Activated CD4-positive, alpha-beta T cell treated with anti-CD3 and anti-CD28 coated beads, Interleukin-2, amount 10 ng/mL, durations not matched to agents 24 days and 14 days (primary cell): ENCODE data around the gene ARHGEF28. TPM values are rescaled to one million over a fixed set of nuclear protein-coding genes. Genes with fewer than 3 reads are reported as not detected.
A peak's percentile ranks its signal among the peaks of the same experiment; 100 is the strongest.

ENCODE experiments used
- DNase-seq: peaks from one replicate; pipeline ENCODE4 v3.0.0; 2022
- H3K27ac Mint-ChIP-seq: one replicate; pipeline ENCODE4 v1.8.0; 2022; ENCODE audit warnings: mild to moderate bottlenecking, mixed read lengths
- H3K27me3 Mint-ChIP-seq: one replicate; pipeline ENCODE4 v1.8.0; 2022; ENCODE audit warnings: mixed read lengths
- H3K36me3 Mint-ChIP-seq: one replicate; pipeline ENCODE4 v1.8.0; 2022; ENCODE audit warnings: low read depth, mild to moderate bottlenecking, mixed read lengths
- H3K4me1 Mint-ChIP-seq: one replicate; pipeline ENCODE4 v1.8.0; 2021; ENCODE audit warnings: mixed read lengths
- H3K4me3 Mint-ChIP-seq: one replicate; pipeline ENCODE4 v1.8.0; 2022; ENCODE audit warnings: mild to moderate bottlenecking, moderate library complexity, mixed read lengths
- H3K9me3 Mint-ChIP-seq: one replicate; pipeline ENCODE4 v1.8.0; 2021; ENCODE audit warnings: mixed read lengths
- intact Hi-C: fragments of 100-400 bp; cut with micrococcal nuclease; formaldehyde crosslinking; loops from one replicate; pipeline ENCODE4 v1.15.1; 2023
- total RNA-seq: library from RNA; stranded (reverse); gene quantifications from 2 replicates; pipeline ENCODE4 v1.2.3, GENCODE V29; 2022

Gene ARHGEF28
- total RNA-seq, 1 donor from 2014 or later = 0.14 TPM

DNA sequence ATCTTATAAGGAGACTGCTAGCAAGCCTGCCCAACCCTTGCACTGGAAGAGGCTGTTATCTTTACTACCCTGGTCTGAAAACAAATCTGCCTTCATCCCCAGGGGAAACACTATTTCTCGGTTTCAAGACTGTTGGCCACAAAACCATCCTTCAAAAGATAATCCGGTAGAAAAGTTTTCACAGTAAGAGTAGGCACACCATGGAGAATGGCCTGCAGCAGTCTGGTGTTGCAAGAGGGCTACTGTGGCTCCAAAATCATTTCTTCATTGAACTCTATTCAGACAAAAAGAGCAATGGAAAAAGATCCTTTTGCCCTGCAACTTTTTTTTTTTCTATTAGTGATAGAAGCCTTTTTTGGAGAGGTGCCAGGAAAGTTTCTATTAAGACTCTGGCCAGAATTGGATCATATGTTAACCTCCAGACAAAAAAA is 163.9 kb downstream of the ARHGEF28 start:
- Mint-ChIP-seq H3K27ac (no peak overlapping the region), H3K36me3 (no peaks in the 10 kb centered on the region), H3K27me3 (peaks cover 19% of the 10 kb centered on the region), H3K4me3 (no peak overlapping the region), H3K9me3 (no peaks in the 10 kb centered on the region), H3K4me1 (no peaks in the 10 kb centered on the region)
- DNase-seq = no peak
- intact Hi-C loops = loop anchor here (10.0 kb wide), 1 partner anchor 855 kb away; the partner anchor contains the start of gene ENC1

DNA sequence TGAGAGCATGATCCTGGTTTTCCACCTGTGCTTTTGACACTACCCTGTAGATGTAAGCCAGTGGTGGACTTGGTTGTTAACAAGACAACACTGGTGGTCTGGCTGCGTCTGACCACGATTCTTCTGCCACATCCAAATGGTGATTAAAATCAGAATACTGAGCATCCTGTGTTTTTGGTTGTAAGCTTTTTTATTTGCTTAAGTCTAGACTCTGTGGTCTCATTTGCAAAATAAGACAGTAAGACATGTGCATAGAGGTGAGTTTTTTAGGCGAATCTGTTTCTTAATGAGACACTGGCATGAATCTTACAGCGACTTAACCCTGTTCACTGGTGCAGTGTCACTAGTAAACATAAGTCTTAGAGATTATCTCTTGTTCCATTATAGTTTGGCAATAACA is 165.4 kb downstream of the ARHGEF28 start:
- Mint-ChIP-seq H3K27ac (no peak overlapping the region), H3K9me3 (no peaks in the 10 kb centered on the region), H3K4me3 (no peak overlapping the region), H3K27me3 (peaks cover 22% of the 10 kb centered on the region), H3K4me1 (peaks cover 4% of the 10 kb centered on the region), H3K36me3 (no peaks in the 10 kb centered on the region)
- no peak for DNase-seq
- intact Hi-C loops = loop anchor here (10.0 kb wide), 1 partner anchor 853 kb away; the partner anchor contains the start of gene ENC1

DNA sequence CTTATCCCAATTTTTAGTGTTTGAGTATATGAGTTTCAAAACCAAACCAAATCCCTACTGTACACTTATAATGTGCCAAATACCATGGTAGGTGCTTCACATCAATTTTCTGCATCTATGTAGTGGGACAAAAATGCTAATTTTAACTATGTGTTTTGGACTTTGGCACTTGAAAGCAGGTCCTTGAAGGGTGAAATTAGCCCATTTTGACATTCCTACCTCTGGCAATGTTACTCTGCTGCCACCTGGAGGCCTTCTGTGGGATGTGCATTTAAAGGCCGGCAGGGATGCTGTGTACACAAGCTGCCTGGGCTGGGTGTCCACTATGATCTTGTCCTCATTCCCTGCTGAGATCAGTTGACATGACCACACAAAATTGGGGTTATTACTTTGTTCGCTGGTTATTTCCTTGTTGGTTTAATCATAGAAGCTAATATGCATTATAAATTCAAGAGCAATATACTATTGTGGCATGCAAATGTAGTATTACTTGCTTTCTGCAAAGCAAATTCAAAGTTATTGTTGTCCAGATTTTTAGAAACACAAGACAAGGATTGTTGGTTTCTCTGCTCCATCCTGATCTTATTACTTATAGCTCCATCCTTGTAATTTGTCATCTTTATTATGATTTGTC is 166.8 kb downstream of the ARHGEF28 start:
- intact Hi-C loops = loop anchor here (1.0 to 10.0 kb wide), 3 partner anchors 202 to 852 kb away; partner anchors contain the start of gene ENC1
- peak; percentile 88 for DNase-seq
- Mint-ChIP-seq H3K27me3 (peaks cover 24% of the 10 kb centered on the region), H3K27ac (no peak overlapping the region), H3K36me3 (no peaks in the 10 kb centered on the region), H3K9me3 (no peaks in the 10 kb centered on the region), H3K4me3 (no peak overlapping the region), H3K4me1 (peaks cover 6% of the 10 kb centered on the region)

DNA sequence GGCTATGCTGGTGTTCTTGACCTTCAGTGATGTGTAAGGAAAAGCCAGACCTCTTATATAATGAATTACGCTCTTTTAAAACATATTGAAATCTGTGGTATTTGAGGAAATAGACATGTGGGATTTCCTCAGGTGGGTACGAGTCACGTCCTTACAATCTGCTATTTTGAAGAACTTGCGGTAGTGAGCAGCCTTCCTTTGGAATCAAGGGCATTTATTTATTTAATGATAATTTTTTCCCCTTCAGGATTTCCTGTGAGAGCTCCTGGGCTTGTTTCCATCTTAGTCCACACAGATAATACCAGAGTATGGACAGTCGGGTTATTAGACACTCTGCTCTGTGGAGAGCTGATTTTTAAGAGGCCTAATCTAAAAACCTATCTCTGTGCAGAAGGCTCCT is 167.9 kb downstream of the ARHGEF28 start:
- H3K4me1 Mint-ChIP-seq = peaks cover 6% of the 10 kb centered on the region
- no peak for DNase-seq
- no peaks in the 10 kb centered on the region for H3K36me3 Mint-ChIP-seq
- intact Hi-C loops = loop anchor here (10.0 kb wide), 1 partner anchor 851 kb away; the partner anchor contains the start of gene ENC1
- H3K4me3 Mint-ChIP-seq = no peak overlapping the region
- H3K27ac Mint-ChIP-seq = no peak overlapping the region
- H3K27me3 Mint-ChIP-seq = peaks cover 24% of the 10 kb centered on the region
- no peaks in the 10 kb centered on the region for H3K9me3 Mint-ChIP-seq

DNA sequence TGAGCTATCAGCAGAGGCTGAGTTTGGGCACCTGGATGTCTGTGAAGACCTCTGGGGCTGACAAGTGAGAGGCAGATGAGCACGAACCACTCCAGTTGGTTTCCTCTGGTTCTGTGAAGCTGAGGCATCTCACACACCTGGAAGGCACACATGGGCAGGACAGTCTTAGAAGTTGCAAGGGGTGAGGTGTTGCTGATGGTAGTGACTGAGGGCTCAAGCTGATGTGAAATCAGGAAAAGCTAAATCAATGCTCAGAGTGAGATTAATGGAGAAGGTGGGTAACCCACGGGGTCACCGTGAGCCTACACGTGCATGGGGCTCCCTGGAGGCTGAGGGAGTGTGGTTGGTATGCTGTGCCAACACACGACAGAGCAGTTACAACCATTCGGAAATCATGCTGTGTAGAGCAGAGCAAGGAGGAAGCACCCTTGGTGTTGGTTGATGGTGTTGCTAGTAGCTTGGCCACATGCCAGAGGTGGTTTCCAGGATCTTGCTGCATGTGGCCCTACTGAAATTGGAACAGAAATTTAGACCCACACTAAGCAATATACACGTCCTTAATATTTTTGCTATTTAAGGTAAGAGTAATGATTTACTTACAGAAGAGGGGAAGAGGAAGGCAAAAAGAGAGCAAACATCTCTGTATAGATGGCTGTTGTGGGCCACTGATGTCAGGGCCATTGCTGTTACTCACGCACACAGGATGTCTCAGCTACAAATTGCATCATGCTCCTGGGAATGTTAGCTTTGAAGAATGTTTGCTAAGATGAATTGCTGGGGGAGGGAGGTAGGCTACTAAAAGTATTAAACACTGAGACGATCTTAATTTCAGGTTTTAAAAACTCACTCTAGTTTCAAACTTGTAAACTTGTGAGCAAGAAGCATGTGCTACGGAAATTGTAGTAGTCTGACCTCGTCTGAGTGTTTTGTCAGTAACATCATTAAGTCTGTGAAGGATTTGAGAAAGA is 170.5 kb downstream of the ARHGEF28 start:
- peak; percentile 57 for DNase-seq
- Mint-ChIP-seq H3K36me3 (no peaks in the 10 kb centered on the region), H3K4me3 (no peak overlapping the region), H3K27me3 (peaks cover 15% of the 10 kb centered on the region), H3K4me1 (peaks cover 6% of the 10 kb centered on the region), H3K9me3 (no peaks in the 10 kb centered on the region), H3K27ac (no peak overlapping the region)
- intact Hi-C loops = loop anchor here (10.0 kb wide), 1 partner anchor 848 kb away; the partner anchor contains the start of gene ENC1

DNA sequence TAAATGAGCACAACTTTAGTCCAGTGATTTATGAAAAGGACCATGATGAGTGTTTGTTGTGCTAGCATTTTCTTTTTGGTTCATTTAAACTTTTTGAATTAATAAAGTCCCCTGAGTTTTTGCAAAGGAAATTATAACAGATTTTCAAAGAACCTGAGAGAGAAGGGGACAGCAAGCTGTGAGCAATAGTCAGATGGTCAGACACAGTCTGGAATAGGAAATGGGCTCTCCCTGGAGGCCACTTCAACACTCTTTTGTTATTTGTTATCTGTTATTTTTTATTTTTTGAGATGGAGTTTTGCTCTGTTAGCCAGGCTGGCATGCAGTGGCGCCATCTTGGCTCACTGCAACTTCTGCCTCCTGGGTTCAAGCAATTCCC is 171.1 kb downstream of the ARHGEF28 start:
- no peaks in the 10 kb centered on the region for H3K9me3 Mint-ChIP-seq
- no peak overlapping the region for H3K4me3 Mint-ChIP-seq
- H3K27me3 Mint-ChIP-seq = peaks cover 11% of the 10 kb centered on the region
- peaks cover 6% of the 10 kb centered on the region for H3K4me1 Mint-ChIP-seq
- H3K27ac Mint-ChIP-seq = no peak overlapping the region
- no peaks in the 10 kb centered on the region for H3K36me3 Mint-ChIP-seq
- intact Hi-C loops = loop anchor here (10.0 kb wide), 1 partner anchor 848 kb away; the partner anchor contains the start of gene ENC1
- DNase-seq = no peak

DNA sequence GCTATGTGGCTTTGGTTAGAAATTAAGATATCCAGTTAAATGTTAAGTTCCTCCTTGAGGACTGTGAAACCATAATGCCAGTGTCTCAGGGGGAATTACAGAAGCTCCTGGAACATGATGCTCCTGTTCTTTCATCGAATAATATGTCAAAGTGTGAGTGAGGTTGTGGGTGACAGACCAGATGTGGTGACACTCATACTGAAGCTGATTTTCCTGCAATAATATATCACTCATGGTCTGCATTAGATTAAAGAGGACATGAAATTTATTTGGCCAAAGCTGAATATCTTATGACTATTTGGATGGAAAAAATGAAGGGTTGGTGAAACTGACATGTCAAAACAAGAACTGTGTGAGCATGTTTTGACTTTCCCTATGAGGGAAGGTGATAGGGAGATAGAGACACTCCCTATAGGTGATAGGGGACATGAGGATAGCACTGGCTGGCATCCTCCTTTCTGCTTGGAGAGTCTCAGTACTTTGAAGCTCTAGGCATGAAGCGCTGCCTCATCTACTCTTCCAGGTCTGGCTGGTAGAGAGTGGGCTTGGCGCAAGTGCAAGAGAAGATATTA is 173.5 kb downstream of the ARHGEF28 start:
- Mint-ChIP-seq H3K27me3 (peaks cover 16% of the 10 kb centered on the region), H3K4me3 (no peak overlapping the region)
- intact Hi-C loops = loop anchor here (10.0 kb wide), 1 partner anchor 845 kb away; the partner anchor contains the start of gene ENC1

DNA sequence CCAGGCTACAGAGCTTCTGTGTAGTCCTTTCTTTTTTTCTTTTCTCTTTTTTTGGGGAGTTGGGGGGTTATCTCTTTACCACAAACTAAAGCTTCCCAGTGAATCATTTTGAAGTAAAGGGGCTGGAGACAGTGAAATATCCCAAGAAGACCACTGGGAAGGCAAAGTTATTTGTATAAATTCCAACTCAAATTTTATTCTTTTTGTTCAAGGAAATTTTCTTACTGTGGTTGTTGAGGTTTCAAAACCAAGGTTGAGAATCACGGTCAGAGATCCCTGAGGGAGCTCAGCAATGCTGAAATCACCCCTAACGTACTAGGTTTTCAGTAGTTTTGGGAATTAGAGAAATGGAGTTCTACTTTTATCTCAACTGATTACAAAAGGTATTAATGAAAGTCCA is 175.7 kb downstream of the ARHGEF28 start:
- no peak overlapping the region for H3K27ac Mint-ChIP-seq
- no peak overlapping the region for H3K4me3 Mint-ChIP-seq
- H3K27me3 Mint-ChIP-seq = peaks cover 11% of the 10 kb centered on the region
- no peaks in the 10 kb centered on the region for H3K4me1 Mint-ChIP-seq
- H3K9me3 Mint-ChIP-seq = no peaks in the 10 kb centered on the region
- H3K36me3 Mint-ChIP-seq = no peaks in the 10 kb centered on the region
- intact Hi-C loops = no loop called here
- no peak for DNase-seq

More for the DNA sequence above, 173.5 kb downstream of the ARHGEF28 start:
- Mint-ChIP-seq H3K9me3 (no peaks in the 10 kb centered on the region), H3K27ac (no peak overlapping the region), H3K4me1 (peaks cover 6% of the 10 kb centered on the region), H3K36me3 (no peaks in the 10 kb centered on the region)
- no peak for DNase-seq

DNA sequence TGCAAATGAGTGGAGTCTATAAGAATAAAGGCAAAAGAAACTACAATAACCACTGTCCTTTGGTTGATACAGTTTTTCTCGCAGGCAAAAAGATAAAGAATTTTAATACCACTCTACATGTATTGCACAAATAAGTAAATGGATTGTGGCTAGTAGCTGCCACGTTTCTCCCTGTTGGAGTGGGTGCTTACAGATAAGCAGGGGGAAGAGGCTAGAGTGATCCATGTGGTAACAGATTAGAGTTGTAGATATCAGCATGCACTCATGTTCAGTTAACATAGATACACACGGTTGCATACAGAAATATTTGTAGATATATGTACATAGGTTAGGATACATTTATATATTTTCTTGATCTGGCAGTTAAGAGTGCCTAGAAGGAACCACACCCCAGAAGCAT is 179.5 kb downstream of the ARHGEF28 start:
- H3K27me3 Mint-ChIP-seq = peaks cover 5% of the 10 kb centered on the region
- intact Hi-C loops = no loop called here
- H3K4me1 Mint-ChIP-seq = no peaks in the 10 kb centered on the region
- DNase-seq = no peak
- no peaks in the 10 kb centered on the region for H3K36me3 Mint-ChIP-seq
- H3K9me3 Mint-ChIP-seq = no peaks in the 10 kb centered on the region
- H3K27ac Mint-ChIP-seq = no peak overlapping the region
- H3K4me3 Mint-ChIP-seq = no peak overlapping the region

DNA sequence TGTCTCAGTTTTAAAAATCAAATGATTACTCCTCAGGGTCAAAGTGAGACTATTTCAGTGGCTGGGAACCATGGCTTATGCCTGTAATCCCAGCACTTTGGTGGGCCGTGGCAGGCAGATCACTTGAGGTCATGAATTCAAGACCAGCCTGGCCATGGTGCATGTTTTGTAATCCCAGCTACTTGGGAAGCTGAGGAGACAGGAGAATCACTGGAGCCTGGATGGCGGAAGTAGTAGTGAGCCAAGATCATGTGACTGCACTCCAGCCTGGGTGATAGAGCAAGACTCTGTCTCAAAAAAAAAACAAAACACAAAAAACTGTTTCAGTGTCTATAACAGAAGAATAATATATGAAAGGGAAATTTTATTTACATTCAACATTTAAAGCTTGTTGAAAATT is 182.9 kb downstream of the ARHGEF28 start:
- Mint-ChIP-seq H3K4me1 (no peaks in the 10 kb centered on the region), H3K27ac (no peak overlapping the region), H3K9me3 (no peaks in the 10 kb centered on the region), H3K27me3 (peaks cover 7% of the 10 kb centered on the region), H3K4me3 (no peak overlapping the region), H3K36me3 (no peaks in the 10 kb centered on the region)
- DNase-seq = no peak
- intact Hi-C loops = no loop called here

DNA sequence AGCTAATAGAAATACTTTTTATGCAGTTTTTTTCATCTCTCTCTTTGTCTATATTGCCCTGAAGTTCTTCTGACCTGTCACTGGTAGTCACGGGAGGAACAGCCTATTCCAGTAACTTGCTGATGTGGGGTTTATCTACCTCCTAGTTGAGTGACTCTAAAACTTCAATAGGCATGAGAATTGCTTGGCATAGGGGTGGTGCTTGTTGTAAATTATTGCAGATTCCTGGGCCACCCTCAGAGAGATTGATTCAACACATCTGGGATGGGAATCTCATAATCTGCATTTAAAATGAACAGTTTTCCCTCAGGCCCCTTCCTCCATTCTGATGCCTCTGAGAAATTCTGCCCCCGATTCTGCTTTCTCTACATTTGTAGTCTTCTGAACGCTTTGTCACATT is 184.4 kb downstream of the ARHGEF28 start:
- Mint-ChIP-seq H3K4me1 (no peaks in the 10 kb centered on the region), H3K9me3 (no peaks in the 10 kb centered on the region), H3K36me3 (no peaks in the 10 kb centered on the region), H3K27ac (no peak overlapping the region), H3K4me3 (no peak overlapping the region), H3K27me3 (peaks cover 9% of the 10 kb centered on the region)
- intact Hi-C loops = no loop called here
- DNase-seq = no peak

DNA sequence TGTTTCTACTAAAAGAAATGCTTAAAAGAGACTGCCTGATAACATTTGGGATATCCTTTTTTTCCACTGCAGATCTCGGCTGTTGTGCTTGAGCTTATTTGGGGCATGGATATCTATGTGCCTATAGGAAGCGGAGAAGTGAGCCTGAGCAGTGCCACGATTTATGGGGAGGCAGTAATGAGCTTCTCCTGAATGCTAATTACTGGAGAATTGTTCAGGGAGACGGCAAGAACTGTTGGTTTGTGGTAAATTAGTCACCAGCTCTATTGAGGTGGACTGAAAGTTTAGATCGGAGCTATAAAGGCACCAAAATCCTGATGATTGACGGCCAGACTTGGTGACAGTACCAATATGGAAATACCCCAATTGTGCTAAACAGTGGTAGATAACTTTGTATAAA is 186.5 kb downstream of the ARHGEF28 start:
- peaks cover 9% of the 10 kb centered on the region for H3K27me3 Mint-ChIP-seq
- no peaks in the 10 kb centered on the region for H3K9me3 Mint-ChIP-seq
- H3K4me1 Mint-ChIP-seq = no peaks in the 10 kb centered on the region
- DNase-seq = no peak
- no peak overlapping the region for H3K4me3 Mint-ChIP-seq
- H3K27ac Mint-ChIP-seq = no peak overlapping the region
- intact Hi-C loops = no loop called here
- no peaks in the 10 kb centered on the region for H3K36me3 Mint-ChIP-seq

DNA sequence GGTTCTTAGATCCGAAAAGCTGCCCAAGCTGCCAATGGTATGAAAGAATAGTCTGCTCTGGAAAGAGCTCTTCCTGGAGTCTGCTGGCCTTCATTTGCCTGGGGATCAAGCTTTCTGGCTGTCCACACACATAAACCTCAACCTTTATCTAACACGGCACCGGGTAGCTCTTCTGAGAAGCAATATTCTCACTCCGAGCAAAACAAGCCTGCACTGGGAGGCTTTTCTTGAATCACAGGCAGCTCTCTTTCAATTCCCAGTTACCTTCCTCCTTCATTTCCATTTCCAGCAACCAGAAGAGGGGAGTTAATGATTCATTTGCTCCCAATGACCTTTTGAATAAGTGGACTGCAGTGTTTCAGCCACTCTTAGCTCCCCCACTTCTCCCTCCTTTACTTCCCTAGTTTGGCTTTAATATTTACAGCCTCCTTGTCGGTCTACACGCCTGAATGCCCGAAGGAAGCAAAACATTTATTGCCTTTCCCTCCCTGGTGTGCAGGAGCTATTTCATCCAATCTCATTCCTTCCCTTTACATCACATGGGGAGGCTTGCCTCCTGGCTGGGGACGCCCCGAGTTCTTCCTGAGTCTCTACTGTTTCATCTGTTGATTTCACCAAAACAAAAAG is 187.1 kb downstream of the ARHGEF28 start:
- intact Hi-C loops = no loop called here
- no peak for DNase-seq
- Mint-ChIP-seq H3K27ac (no peak overlapping the region), H3K4me1 (no peaks in the 10 kb centered on the region), H3K9me3 (no peaks in the 10 kb centered on the region), H3K36me3 (no peaks in the 10 kb centered on the region), H3K4me3 (no peak overlapping the region), H3K27me3 (peaks cover 9% of the 10 kb centered on the region)
